Mesenteric fat pad (tissue), 1 donor: ENCODE results near the gene ARHGAP20. TPM values are rescaled to one million over a fixed set of nuclear protein-coding genes. Genes with fewer than 3 reads are reported as not detected.
A peak's percentile ranks its signal among the peaks of the same experiment; 100 is the strongest.

Experiments
- DNase-seq: peaks from one replicate; pipeline ENCODE4 v3.0.0-alpha.2; 2020; ENCODE audit warnings: low spot score
- long read RNA-seq: library from polyadenylated mRNA; unstranded; transcript quantifications from one replicate; pipeline ENCODE4 v2.0.0, GENCODE V29; 2020
- total RNA-seq: library from RNA; stranded (reverse); fragmentation: NEBNext Ultra II Directional; extraction: Animal tissue kit (Norgen Biotek cat#: 25700); gene quantifications from one replicate; pipeline ENCODE4 v1.2.1, GENCODE V29; 2021
- donor health status: DM: yes; HTN: yes; CAD: no.

ARHGAP20 gene
- 20.6 TPM for total RNA-seq
- long read RNA-seq, partial matches to known transcripts: 9 of 14 reads
- long read RNA-seq, other reads (novel, unspliced or antisense): 5 of 14 reads

GRCh38 chr11:110711776-110712658 lies at the start of gene ARHGAP20:
ARHGAP20 (minus strand) TSS chr11:110712437; CDS start chr11:110712231, 206 bp downstream.
- DNase-seq: peak; percentile 91

- no peak for DNase-seq
These were observed 49.8 kb upstream of the ARHGAP20 start for GRCh38 chr11:110761991-110762390.

- DNase-seq: no peak
These were observed 48.9 kb upstream of the ARHGAP20 start for GRCh38 chr11:110761131-110761530.

- DNase-seq: no peak
These were observed 47.7 kb upstream of the ARHGAP20 start for GRCh38 chr11:110759972-110760381.

GRCh38 chr11:110757962-110758755 lies 45.9 kb upstream of the ARHGAP20 start:
- no peak for DNase-seq

GRCh38 chr11:110757066-110757465 lies 44.8 kb upstream of the ARHGAP20 start:
- no peak for DNase-seq

- DNase-seq: no peak
These were observed 43.7 kb upstream of the ARHGAP20 start for GRCh38 chr11:110755941-110756340.

- DNase-seq: no peak
These were observed 40.7 kb upstream of the ARHGAP20 start for GRCh38 chr11:110752890-110753289.

GRCh38 chr11:110750100-110750499 lies 37.9 kb upstream of the ARHGAP20 start:
- DNase-seq: no peak

- no peak for DNase-seq
These were observed 35.3 kb upstream of the ARHGAP20 start for GRCh38 chr11:110747531-110747930.

GRCh38 chr11:110738641-110739040 lies 26.4 kb upstream of the ARHGAP20 start:
- no peak for DNase-seq

- no peak for DNase-seq
These were observed 25.4 kb upstream of the ARHGAP20 start for GRCh38 chr11:110737593-110737992.

- no peak for DNase-seq
These were observed 23.9 kb upstream of the ARHGAP20 start for GRCh38 chr11:110736171-110736553.

GRCh38 chr11:110735455-110736170 lies 23.4 kb upstream of the ARHGAP20 start:
- no peak for DNase-seq

- no peak for DNase-seq
These were observed 22.6 kb upstream of the ARHGAP20 start for GRCh38 chr11:110734790-110735189.

GRCh38 chr11:110730773-110731172 lies 18.5 kb upstream of the ARHGAP20 start:
- DNase-seq: no peak

GRCh38 chr11:110728883-110729282 lies 16.6 kb upstream of the ARHGAP20 start:
- no peak for DNase-seq

GRCh38 chr11:110728476-110728875 lies 16.2 kb upstream of the ARHGAP20 start:
- no peak for DNase-seq

GRCh38 chr11:110724358-110724757 lies 12.1 kb upstream of the ARHGAP20 start:
- no peak for DNase-seq

- no peak for DNase-seq
These were observed 8.4 kb upstream of the ARHGAP20 start for GRCh38 chr11:110720431-110721275.
